Measurements from ENCODE around the gene ATG5. TPM values are rescaled to one million over a fixed set of nuclear protein-coding genes. Genes with fewer than 3 reads are reported as not detected.

ATG5 gene
- polyA plus RNA-seq, 1 of the 3 experiments (the other 2 are of a cell fraction), result 15.5 TPM

GRCh38 chr6:106316375-106316766 is 9.2 kb downstream of the ATG5 start:
- peaks cover 19% of the 10 kb centered on the region for H3F3A ChIP-seq (replicated peaks; ENCODE audit: insufficient read depth)
- H3K9me2 ChIP-seq, result no peaks in the 10 kb centered on the region
- peaks cover 5 to 10% of the 10 kb centered on the region in 2 experiments; a peak in 3 of 4 replicates for H3K4me1 ChIP-seq (ENCODE audit: control insufficient read depth in 1 of 2, insufficient read depth in 2 of 2, low read depth in 1 of 2, low read length in 1 of 2)
- no peaks in the 10 kb centered on the region for H3K27me3 ChIP-seq (ENCODE audit: insufficient read depth)
- DNase-seq, result no peak
- POLR2A ChIA-PET, result no interaction called here
- WGBS (ENCODE audit: low lambda C conversion rate), result 81% methylated on average over 3 of the region's 3 CpGs
- H3K9me3 ChIP-seq, result no peaks in the 10 kb centered on the region
- H3K36me3 ChIP-seq (replicated peaks in 1 of 2; ENCODE audit: control insufficient read depth in 1 of 2, insufficient read depth in 2 of 2, low read length in 1 of 2), result peaks cover 24 to 31% of the 10 kb centered on the region in 2 experiments
- H3K4me2 ChIP-seq, result peak overlapping the region; percentile 23; the same call in 1 of the 2 replicates
- CTCF ChIA-PET, result no interaction called here
- no peak overlapping the region for H2AFZ ChIP-seq (ENCODE audit: low read depth)
- H3K27ac ChIP-seq (ENCODE audit: low read depth in 2 of 2, low read length in 1 of 2), result peak overlapping the region in 1 of 2 experiments; percentile 8; a peak in 1 of 4 replicates
- H4K20me1 ChIP-seq (ENCODE audit: insufficient read depth), result peaks cover 18% of the 10 kb centered on the region
- H3K79me2 ChIP-seq (ENCODE audit: insufficient read depth), result peaks cover 97% of the 10 kb centered on the region
- H3K9ac ChIP-seq, result no peak overlapping the region
- no peak overlapping the region for H3K4me3 ChIP-seq (ENCODE audit: low read depth in 2 of 2, low read length in 1 of 2)
- no peak for TF ChIP-seq MEF2A (IDR thresholded peaks at IDR 0.05; ENCODE audit: borderline replicate concordance, low read depth)
- TF ChIP-seq TAF1 (IDR thresholded peaks at IDR 0.05; ENCODE audit: borderline replicate concordance, low read depth, low read length), result no peak
- no peak for TF ChIP-seq RCOR1 (IDR thresholded peaks at IDR 0.05; ENCODE audit: low read length)
- TF ChIP-seq NRF1 (IDR thresholded peaks at IDR 0.05; ENCODE audit: low read depth, low read length), result no peak
- TF ChIP-seq POLR2AphosphoS5 (IDR thresholded peaks at IDR 0.05; ENCODE audit: low read depth, low read length), result no peak
- TF ChIP-seq FOSL2 (IDR thresholded peaks at IDR 0.05; ENCODE audit: borderline replicate concordance, low read depth), result no peak
- TF ChIP-seq, protein P1, sequence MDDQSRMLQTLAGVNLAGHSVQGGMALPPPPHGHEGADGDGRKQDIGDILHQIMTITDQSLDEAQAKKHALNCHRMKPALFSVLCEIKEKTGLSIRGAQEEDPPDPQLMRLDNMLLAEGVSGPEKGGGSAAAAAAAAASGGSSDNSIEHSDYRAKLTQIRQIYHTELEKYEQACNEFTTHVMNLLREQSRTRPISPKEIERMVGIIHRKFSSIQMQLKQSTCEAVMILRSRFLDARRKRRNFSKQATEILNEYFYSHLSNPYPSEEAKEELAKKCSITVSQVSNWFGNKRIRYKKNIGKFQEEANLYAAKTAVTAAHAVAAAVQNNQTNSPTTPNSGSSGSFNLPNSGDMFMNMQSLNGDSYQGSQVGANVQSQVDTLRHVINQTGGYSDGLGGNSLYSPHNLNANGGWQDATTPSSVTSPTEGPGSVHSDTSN (IDR thresholded peaks at IDR 0.05), result no peak
- TF ChIP-seq REST (IDR thresholded peaks at IDR 0.05; ENCODE audit: low read depth, low read length), result no peak
- no peak for TF ChIP-seq GATA2 (CRISPR knock-in tag; IDR thresholded peaks at IDR 0.05)
- no peak for TF ChIP-seq MXI1 (IDR thresholded peaks at IDR 0.05; ENCODE audit: low read depth, low read length)
- TF ChIP-seq, protein P2, sequence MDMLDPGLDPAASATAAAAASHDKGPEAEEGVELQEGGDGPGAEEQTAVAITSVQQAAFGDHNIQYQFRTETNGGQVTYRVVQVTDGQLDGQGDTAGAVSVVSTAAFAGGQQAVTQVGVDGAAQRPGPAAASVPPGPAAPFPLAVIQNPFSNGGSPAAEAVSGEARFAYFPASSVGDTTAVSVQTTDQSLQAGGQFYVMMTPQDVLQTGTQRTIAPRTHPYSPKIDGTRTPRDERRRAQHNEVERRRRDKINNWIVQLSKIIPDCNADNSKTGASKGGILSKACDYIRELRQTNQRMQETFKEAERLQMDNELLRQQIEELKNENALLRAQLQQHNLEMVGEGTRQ (IDR thresholded peaks at IDR 0.05; ENCODE audit: borderline replicate concordance, low read depth, low read length), result no peak

All from SK-N-SH (cell line).